ENCODE results near the gene FAM53A. TPM values are rescaled to one million over a fixed set of nuclear protein-coding genes. Genes with fewer than 3 reads are reported as not detected.
"Not testable (repeated sequence)": the region's sequence is repeated elsewhere in the genome, so short reads cannot be mapped to it uniquely, and the experiment has no call there.

Gene FAM53A
- total RNA-seq, 1 donor from 2014 or later = 5.2 TPM

DNA sequence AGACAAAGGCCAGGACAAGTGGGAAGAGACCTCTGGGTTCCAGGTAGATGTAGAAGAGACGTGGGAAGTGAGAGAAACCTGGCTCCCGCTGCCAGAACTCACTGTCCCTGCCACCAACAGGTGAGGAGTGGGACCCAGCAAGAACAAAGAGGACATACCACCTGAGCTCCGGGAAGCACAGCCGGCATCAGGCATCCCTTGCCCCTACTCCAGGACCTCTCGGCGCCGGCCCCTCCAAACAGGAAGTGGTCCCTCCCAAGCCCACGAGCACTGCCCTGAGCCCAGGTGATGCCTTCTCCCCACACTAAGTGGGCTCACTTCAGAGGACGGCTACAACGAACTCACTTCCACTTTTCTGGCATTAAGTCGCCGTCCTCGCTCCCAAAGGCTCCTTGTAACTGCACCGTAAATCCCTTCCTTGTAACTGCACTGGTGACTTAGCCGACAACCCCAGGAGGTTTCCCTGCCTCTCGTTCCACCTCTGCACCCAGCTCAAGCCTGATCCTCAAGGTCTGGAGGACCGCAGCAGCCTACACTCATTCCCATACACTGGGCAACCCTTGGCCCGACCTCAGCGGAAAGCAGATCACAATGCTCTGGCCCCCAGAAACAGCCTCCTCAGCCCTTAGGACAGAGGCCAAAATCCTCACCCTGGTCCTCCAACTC lies 8.8 kb downstream of the FAM53A start:
- DNase-seq (ENCODE audit: low read depth) = no peak
- Histone ChIP-seq H3K36me3 (ENCODE audit: control insufficient read depth, insufficient read depth, low read length) (no peaks in the 10 kb centered on the region), H3K4me3 (ENCODE audit: low read depth, low read length) (no peak overlapping the region), H3K27me3 (ENCODE audit: control insufficient read depth, insufficient read depth, low read length) (peaks cover 3% of the 10 kb centered on the region)
- TF ChIP-seq, protein P1, sequence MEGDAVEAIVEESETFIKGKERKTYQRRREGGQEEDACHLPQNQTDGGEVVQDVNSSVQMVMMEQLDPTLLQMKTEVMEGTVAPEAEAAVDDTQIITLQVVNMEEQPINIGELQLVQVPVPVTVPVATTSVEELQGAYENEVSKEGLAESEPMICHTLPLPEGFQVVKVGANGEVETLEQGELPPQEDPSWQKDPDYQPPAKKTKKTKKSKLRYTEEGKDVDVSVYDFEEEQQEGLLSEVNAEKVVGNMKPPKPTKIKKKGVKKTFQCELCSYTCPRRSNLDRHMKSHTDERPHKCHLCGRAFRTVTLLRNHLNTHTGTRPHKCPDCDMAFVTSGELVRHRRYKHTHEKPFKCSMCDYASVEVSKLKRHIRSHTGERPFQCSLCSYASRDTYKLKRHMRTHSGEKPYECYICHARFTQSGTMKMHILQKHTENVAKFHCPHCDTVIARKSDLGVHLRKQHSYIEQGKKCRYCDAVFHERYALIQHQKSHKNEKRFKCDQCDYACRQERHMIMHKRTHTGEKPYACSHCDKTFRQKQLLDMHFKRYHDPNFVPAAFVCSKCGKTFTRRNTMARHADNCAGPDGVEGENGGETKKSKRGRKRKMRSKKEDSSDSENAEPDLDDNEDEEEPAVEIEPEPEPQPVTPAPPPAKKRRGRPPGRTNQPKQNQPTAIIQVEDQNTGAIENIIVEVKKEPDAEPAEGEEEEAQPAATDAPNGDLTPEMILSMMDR (IDR thresholded peaks at IDR 0.05; ENCODE audit: insufficient read depth, low read length, poor library complexity, severe bottlenecking) = no peak

DNA sequence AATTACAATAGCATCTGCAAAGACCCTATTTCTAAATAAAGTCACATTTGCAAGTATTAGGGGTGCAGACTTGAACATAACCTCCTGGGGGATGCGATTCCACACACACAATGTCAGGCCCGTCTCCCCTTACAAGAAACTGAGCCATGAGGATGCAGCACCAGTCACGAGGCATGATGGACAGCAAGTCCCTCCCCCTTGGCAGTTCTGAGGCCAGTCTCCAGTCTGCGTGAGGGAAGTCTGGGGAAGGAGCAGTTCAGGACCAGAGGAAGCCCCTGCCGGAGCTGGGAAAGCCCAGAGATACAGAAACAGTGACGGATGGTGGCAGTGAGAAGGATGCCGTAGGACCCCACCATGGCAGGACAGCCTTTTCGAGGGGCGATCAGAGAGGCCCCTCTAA lies 9.4 kb downstream of the FAM53A start:
- DNase-seq (ENCODE audit: low read depth) = no peak
- H3K36me3 ChIP-seq (ENCODE audit: control insufficient read depth, insufficient read depth, low read length) = no peaks in the 10 kb centered on the region
- TF ChIP-seq, protein P1 (IDR thresholded peaks at IDR 0.05; ENCODE audit: insufficient read depth, low read length, poor library complexity, severe bottlenecking) = no peak

DNA sequence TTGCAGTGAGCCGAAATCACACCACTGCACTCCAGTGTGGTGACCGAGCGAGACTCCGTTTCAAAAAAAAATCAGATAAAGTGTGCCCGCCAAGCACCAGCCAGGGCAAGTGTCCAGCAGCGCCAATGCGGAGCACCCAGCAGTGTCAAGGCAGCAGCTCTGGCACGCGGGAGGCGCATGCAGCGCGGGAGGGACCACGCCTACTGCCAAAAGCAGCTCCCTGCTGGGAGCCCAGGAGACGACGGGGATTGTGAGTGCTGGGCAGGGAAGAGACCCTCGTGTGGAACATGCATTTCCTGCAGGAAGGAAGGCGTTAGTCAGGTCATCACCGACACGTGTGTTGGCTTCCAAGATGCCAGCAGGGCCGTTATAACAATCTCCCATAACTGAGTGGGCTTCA lies 10.4 kb downstream of the FAM53A start:
- no peak for DNase-seq (ENCODE audit: low read depth)
- peaks cover 3% of the 10 kb centered on the region for H3K27me3 ChIP-seq (ENCODE audit: control insufficient read depth, insufficient read depth, low read length)
- H3K4me3 ChIP-seq (ENCODE audit: low read depth, low read length) = no peak overlapping the region
- TF ChIP-seq, protein P1 (IDR thresholded peaks at IDR 0.05; ENCODE audit: insufficient read depth, low read length, poor library complexity, severe bottlenecking) = no peak
- no peaks in the 10 kb centered on the region for H3K36me3 ChIP-seq (ENCODE audit: control insufficient read depth, insufficient read depth, low read length)

More for the DNA sequence above, 9.4 kb downstream of the FAM53A start:
- Histone ChIP-seq H3K27me3 (ENCODE audit: control insufficient read depth, insufficient read depth, low read length) (peaks cover 3% of the 10 kb centered on the region), H3K4me3 (ENCODE audit: low read depth, low read length) (no peak overlapping the region)

DNA sequence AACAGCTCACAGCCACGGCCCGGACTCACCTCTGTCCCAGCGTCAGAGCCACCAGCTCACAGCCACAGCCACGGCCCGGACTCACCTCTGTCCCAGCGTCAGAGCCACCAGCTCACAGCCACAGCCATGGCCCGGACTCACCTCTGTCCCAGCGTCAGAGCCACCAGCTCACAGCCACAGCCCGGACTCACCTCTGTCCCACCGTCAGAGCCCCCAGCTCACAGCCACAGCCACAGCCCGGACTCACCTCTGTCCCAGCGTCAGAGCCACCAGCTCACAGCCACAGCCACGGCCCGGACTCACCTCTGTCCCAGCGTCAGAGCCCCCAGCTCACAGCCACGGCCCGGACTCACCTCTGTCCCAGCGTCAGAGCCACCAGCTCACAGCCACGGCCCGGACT lies 13.1 kb downstream of the FAM53A start:
- not testable (repeated sequence) for H3K27me3 ChIP-seq (ENCODE audit: control insufficient read depth, insufficient read depth, low read length); H3K4me3 ChIP-seq (ENCODE audit: low read depth, low read length); DNase-seq (ENCODE audit: low read depth); H3K36me3 ChIP-seq (ENCODE audit: control insufficient read depth, insufficient read depth, low read length)

DNA sequence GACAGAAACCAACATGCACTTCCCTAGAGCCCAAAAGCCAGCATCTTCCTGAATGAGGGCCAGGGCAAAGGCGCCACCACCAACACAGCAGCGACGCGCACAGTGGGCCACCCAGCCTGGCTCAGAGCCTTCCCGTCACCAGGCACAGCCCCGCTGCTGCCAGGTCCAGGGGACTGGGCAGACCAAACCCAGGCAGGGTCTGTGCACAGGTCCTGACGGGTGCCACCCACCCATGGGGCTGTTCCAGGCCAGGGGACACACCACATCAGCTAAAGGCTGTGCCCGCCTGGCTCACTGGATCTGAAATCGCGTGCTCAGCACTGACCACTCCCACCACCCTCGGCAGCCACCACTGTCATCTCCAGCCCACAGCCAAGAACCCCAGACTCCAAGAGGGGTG lies 13.8 kb downstream of the FAM53A start:
- no peaks in the 10 kb centered on the region for H3K36me3 ChIP-seq (ENCODE audit: control insufficient read depth, insufficient read depth, low read length)
- DNase-seq (ENCODE audit: low read depth) = no peak
- H3K4me3 ChIP-seq (ENCODE audit: low read depth, low read length) = no peak overlapping the region
- no peaks in the 10 kb centered on the region for H3K27me3 ChIP-seq (ENCODE audit: control insufficient read depth, insufficient read depth, low read length)
- TF ChIP-seq, protein P1 (IDR thresholded peaks at IDR 0.05; ENCODE audit: insufficient read depth, low read length, poor library complexity, severe bottlenecking) = no peak

DNA sequence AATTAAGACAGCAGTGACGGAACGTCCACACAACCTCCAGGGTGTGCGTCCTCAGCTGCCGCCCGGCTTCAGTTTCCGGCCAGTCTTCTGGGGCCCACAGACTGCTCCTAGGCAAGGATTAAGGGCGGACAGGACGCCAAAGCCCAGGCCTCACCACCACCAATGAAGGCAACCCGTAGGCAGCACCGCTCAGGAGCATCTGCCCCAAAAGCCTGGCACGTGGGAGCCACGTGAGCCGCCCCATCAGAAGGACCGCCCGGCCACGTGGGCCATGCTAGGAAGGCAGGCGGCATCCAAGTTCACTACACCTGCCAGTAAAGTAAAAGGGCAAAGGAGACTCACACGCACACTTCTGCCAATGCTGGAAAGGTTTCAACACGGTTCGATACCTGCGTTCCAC lies 14.3 kb downstream of the FAM53A start:
- Histone ChIP-seq H3K36me3 (ENCODE audit: control insufficient read depth, insufficient read depth, low read length) (no peaks in the 10 kb centered on the region), H3K27me3 (ENCODE audit: control insufficient read depth, insufficient read depth, low read length) (no peaks in the 10 kb centered on the region), H3K4me3 (ENCODE audit: low read depth, low read length) (no peak overlapping the region)
- DNase-seq (ENCODE audit: low read depth) = no peak
- TF ChIP-seq, protein P1 (IDR thresholded peaks at IDR 0.05; ENCODE audit: insufficient read depth, low read length, poor library complexity, severe bottlenecking) = no peak

All from kidney epithelial cell (primary cell).